Cardiac muscle cell (in vitro differentiated cells and primary cell): ENCODE results near the gene PIP4K2A. TPM values are rescaled to one million over a fixed set of nuclear protein-coding genes. Genes with fewer than 3 reads are reported as not detected.

Experiments used
- DNase-seq, 2 donors: peaks; one replicate each; pipeline versions ENCODE4 v3.0.0 to v3.0.0-alpha.2; 2010 to 2017; ENCODE audit warnings: low read depth in 1 of 2, low spot score in 1 of 2
- H3K27ac ChIP-seq: fragments of 200-600 bp; sonication (generic); 2 replicates; pipeline ENCODE4 v1.5.1; 2016
- H3K27me3 ChIP-seq: fragments of 200-600 bp; sonication (generic); 2 replicates; pipeline ENCODE4 v1.6.0; 2016; ENCODE audit warnings: control low read depth
- H3K36me3 ChIP-seq: fragments of 200-600 bp; sonication (generic); 2 replicates; pipeline ENCODE4 v1.5.1; 2016; ENCODE audit warnings: control low read depth
- H3K4me1 ChIP-seq: fragments of 200-600 bp; sonication (generic); 2 replicates; pipeline ENCODE4 v1.8.1; 2017; ENCODE audit warnings: low read depth, mild to moderate bottlenecking, mixed run types
- H3K4me3 ChIP-seq: fragments of 200-600 bp; sonication (generic); 2 replicates; pipeline ENCODE4 v1.5.1; 2016; ENCODE audit warnings: mild to moderate bottlenecking
- H3K9me3 ChIP-seq: fragments of 200-600 bp; sonication (generic); 2 replicates; pipeline ENCODE4 v1.5.1; 2017; ENCODE audit warnings: low read depth, mild to moderate bottlenecking, control low read depth
- polyA plus RNA-seq: library from polyadenylated mRNA; unstranded; fragments of >200 nt; fragmentation: Nextera tagmentation; extraction: Ambion mirVana; gene quantifications from 2 replicates; pipeline ENCODE4 v1.2.1, GENCODE V29; 2016
- total RNA-seq: library from RNA; depleted of rRNA; stranded (reverse); fragments of >200 nt; gene quantifications from 2 replicates; pipeline ENCODE4 v1.2.3, GENCODE V29; 2016
- TF ChIP-seq, protein P1 (sequence below): IDR thresholded peaks from 2 replicates; pipeline ENCODE4 v1.5.1; 2012; ENCODE audit warnings: low read depth, mild to moderate bottlenecking, low read length

PIP4K2A gene
- total and polyA plus RNA-seq, 2 experiments from 2014 or later, result 12.1 to 23.9 TPM

DNA sequence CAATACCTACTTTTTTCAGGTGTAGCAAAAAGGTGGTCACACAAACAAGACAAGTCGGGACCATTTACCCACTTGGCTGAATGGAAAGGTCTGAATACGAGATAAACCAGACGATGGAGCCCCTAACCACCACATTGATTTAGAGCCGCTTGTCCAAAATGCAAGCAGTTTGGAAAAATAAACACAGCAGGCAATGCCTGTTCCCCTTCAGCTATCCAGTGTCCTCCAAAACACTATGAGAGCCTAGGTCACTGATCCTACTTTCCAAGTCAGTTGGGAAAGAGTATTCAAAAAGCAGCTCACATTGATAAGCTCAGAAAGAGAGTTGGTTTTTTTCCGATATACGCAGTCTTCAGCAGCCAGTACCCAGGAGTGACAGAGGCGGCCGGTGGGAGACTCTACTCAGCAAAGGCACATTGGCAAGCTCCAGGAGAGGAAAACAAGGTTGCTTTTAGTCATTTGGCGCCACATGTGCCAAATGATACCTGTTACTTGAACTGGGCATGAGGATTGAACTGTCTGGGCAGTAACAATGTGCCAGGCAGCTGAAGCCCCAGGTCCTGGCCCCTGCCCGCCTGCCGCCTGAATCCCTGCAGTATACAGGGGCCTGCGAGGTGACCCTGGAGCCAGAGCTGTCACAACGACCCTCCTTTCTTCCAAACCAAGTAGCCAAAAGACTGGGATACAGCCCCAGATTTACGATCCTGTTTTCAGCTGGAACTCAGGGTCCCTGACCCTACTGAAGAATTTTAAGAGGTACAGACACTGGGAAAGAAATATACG, 109.8 kb downstream of the PIP4K2A start:
- Histone ChIP-seq H3K4me3 (no peak overlapping the region), H3K27ac (peak overlapping the region; percentile 6), H3K36me3 (no peaks in the 10 kb centered on the region), H3K27me3 (no peaks in the 10 kb centered on the region), H3K4me1 (peaks cover 24% of the 10 kb centered on the region), H3K9me3 (no peaks in the 10 kb centered on the region)
- TF ChIP-seq, protein P1, sequence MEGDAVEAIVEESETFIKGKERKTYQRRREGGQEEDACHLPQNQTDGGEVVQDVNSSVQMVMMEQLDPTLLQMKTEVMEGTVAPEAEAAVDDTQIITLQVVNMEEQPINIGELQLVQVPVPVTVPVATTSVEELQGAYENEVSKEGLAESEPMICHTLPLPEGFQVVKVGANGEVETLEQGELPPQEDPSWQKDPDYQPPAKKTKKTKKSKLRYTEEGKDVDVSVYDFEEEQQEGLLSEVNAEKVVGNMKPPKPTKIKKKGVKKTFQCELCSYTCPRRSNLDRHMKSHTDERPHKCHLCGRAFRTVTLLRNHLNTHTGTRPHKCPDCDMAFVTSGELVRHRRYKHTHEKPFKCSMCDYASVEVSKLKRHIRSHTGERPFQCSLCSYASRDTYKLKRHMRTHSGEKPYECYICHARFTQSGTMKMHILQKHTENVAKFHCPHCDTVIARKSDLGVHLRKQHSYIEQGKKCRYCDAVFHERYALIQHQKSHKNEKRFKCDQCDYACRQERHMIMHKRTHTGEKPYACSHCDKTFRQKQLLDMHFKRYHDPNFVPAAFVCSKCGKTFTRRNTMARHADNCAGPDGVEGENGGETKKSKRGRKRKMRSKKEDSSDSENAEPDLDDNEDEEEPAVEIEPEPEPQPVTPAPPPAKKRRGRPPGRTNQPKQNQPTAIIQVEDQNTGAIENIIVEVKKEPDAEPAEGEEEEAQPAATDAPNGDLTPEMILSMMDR, result no peak
- DNase-seq, result no peak

DNA sequence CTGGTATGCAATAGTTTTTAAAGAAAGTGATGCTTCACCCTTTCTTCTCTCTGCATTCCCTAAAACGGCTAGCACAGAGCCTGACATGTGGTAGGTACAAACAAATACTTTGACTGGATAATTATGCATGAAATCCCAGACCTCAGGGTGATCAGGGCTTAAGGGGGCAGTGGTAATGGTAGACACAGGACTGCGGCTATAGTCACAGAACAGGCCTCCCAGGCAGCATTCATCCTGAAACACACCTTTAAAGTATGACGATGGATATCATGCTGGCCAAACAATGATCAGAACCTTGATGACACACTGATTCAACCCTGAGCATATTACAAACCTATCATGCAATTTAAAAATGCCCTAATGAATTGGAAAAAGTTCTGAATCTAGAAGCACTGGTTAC, 110.8 kb downstream of the PIP4K2A start:
- Histone ChIP-seq H3K9me3 (no peaks in the 10 kb centered on the region), H3K4me1 (peaks cover 24% of the 10 kb centered on the region), H3K36me3 (no peaks in the 10 kb centered on the region), H3K4me3 (no peak overlapping the region), H3K27me3 (no peaks in the 10 kb centered on the region), H3K27ac (no peak overlapping the region)
- TF ChIP-seq, protein P1, result no peak
- DNase-seq, result no peak

DNA sequence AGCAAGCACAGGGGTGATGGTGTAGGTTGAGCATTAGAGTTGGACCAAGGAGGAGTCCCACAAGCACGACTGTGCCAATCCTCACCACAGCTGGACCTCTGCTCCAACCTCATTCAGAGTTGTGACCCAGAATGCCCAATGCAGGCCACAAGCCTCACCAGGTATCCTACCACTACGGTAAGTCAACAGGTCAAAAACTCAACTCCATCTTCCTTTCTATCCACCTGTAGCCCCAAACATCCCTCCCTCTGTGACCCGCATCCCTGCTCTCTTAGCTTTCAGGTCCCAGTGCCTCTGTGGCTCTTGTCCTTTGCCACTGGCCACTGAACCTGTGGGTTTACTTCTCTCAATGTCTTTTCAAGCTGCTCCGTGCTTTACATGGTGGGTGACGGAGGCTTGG, 112.8 kb downstream of the PIP4K2A start:
- H3K9me3 ChIP-seq, result no peaks in the 10 kb centered on the region

DNA sequence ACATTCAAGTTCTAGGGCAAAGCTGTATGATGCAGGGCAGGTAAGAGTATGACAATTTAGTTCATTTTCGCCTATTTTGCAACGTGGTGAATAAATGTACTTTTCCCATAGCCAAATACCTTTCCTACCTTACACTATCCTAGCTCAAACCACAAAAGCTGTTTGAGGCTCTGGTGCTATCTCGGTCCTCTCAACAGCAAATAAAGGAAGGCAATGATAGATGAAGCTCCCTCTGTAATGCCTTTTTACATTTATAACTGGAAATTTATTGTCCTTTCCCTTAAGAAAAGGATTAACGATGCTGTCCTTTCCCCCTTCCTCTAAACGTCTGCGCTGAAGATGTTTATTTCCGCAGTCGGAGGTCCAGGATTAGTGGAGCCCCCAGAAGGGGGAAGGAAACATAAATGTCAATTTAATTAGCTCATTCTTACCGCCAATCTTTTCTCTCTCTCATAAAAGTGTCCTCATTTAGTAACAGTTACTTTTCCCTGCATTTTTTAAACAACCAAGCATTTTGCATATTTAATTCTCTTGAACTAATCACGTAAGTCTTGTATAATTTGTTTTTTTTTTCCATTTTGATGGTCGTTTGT, 114.6 kb downstream of the PIP4K2A start:
- H3K4me3 ChIP-seq, result no peak overlapping the region
- no peaks in the 10 kb centered on the region for H3K27me3 ChIP-seq
- peaks cover 20% of the 10 kb centered on the region for H3K4me1 ChIP-seq
- no peaks in the 10 kb centered on the region for H3K9me3 ChIP-seq
- DNase-seq, result no peak
- TF ChIP-seq, protein P1, result no peak
- no peaks in the 10 kb centered on the region for H3K36me3 ChIP-seq
- no peak overlapping the region for H3K27ac ChIP-seq

More for the DNA sequence above, 112.8 kb downstream of the PIP4K2A start:
- TF ChIP-seq, protein P1, result no peak
- Histone ChIP-seq H3K36me3 (no peaks in the 10 kb centered on the region), H3K27ac (no peak overlapping the region), H3K27me3 (no peaks in the 10 kb centered on the region), H3K4me3 (no peak overlapping the region), H3K4me1 (peaks cover 23% of the 10 kb centered on the region)
- DNase-seq, result no peak

DNA sequence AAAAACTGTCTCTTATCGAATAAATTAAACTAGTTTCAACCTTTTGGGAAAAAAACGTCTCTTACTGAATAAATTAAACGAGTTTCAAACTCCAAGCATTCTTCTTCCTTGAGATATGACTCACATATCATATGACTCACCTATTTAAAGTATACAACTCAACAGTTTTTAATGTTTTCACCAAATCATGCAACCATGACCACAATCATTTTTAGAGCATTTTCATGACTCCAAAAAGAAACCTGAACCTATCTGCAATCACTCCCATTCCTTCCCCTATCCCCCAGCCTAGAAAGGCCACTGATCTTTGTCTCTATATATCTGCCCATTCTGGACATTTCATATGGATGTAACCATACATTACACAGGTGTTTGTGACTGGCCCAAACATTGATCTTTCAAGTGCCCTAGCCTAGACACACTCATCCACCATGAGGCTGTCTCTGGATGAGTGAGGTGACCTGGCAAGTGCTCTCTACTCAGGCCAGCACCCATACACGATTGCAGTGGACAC, 115.3 kb downstream of the PIP4K2A start:
- DNase-seq, result peak in 1 of 2 donors; percentile 53
- no peaks in the 10 kb centered on the region for H3K27me3 ChIP-seq
- no peaks in the 10 kb centered on the region for H3K36me3 ChIP-seq
- peaks cover 14% of the 10 kb centered on the region for H3K4me1 ChIP-seq
- no peak overlapping the region for H3K4me3 ChIP-seq
- TF ChIP-seq, protein P1, result no peak
- no peaks in the 10 kb centered on the region for H3K9me3 ChIP-seq
- H3K27ac ChIP-seq, result no peak overlapping the region
